ENCODE results near the gene GLDN.

GLDN gene

GRCh38 chr15:51447855-51448621 lies 106.6 kb downstream of the GLDN start:
- DNase-seq, result no peak

GRCh38 chr15:51448622-51449399 lies 107.4 kb downstream of the GLDN start:
- DNase-seq, result no peak

GRCh38 chr15:51450001-51450400 lies 108.5 kb downstream of the GLDN start:
- DNase-seq, result no peak
